H9 (cell line): ENCODE results near the gene KLK3. TPM values are rescaled to one million over a fixed set of nuclear protein-coding genes. Genes with fewer than 3 reads are reported as not detected.

Source experiments
- DNase-seq: peaks from one replicate; pipeline ENCODE4 v3.0.0-alpha.2; 2017
- H2AFZ ChIP-seq: one replicate; pipeline ENCODE4 v1.6.1; 2013; ENCODE audit warnings: mild to moderate bottlenecking, low read length, control low read depth, moderate library complexity
- H2AK5ac ChIP-seq: 2 replicates; pipeline ENCODE4 v1.6.1; 2013; ENCODE audit warnings: low read length, control low read depth, mixed read lengths; ENCODE audit not compliant: insufficient read length
- H2BK120ac ChIP-seq: one replicate; pipeline ENCODE4 v1.6.1; 2013; ENCODE audit warnings: low read depth, mild to moderate bottlenecking, low read length, control low read depth, inconsistent platforms; ENCODE audit not compliant: poor library complexity, severe bottlenecking
- H2BK12ac ChIP-seq: 2 replicates; pipeline ENCODE4 v1.6.1; 2013; ENCODE audit warnings: low read length, control low read depth, mixed read lengths, low read depth; ENCODE audit not compliant: insufficient read length
- H2BK15ac ChIP-seq: 2 replicates; pipeline ENCODE4 v1.6.1; 2013; ENCODE audit warnings: low read depth, low read length, control low read depth
- H2BK20ac ChIP-seq: one replicate; pipeline ENCODE4 v1.6.1; 2013; ENCODE audit warnings: low read depth, mild to moderate bottlenecking, low read length, control low read depth, inconsistent platforms; ENCODE audit not compliant: poor library complexity, severe bottlenecking
- H2BK5ac ChIP-seq: 2 replicates; pipeline ENCODE4 v1.6.1; 2013; ENCODE audit warnings: low read length, control low read depth, mixed read lengths; ENCODE audit not compliant: insufficient read length
- H3K14ac ChIP-seq: 2 replicates; pipeline ENCODE4 v1.6.1; 2013; ENCODE audit warnings: low read length, control low read depth; ENCODE audit not compliant: insufficient read depth
- H3K18ac ChIP-seq: 2 replicates; pipeline ENCODE4 v1.6.1; 2013; ENCODE audit warnings: low read depth, mild to moderate bottlenecking, mixed read lengths, low read length, control low read depth; ENCODE audit not compliant: insufficient read length
- H3K23ac ChIP-seq: 2 replicates; pipeline ENCODE4 v1.6.1; 2013; ENCODE audit warnings: low read length, control low read depth, mixed read lengths, low read depth; ENCODE audit not compliant: insufficient read length
- H3K23me2 ChIP-seq: 2 replicates; pipeline ENCODE4 v1.6.1; 2013; ENCODE audit warnings: low read depth, mild to moderate bottlenecking, mixed read lengths, low read length, control low read depth; ENCODE audit not compliant: insufficient read length, poor library complexity, severe bottlenecking
- H3K27ac ChIP-seq: 2 replicates; pipeline ENCODE4 v1.5.1; 2013; ENCODE audit warnings: low read length, control low read depth, mixed read lengths, low read depth; ENCODE audit not compliant: insufficient read length
- H3K27me3 ChIP-seq: 2 replicates; pipeline ENCODE4 v1.6.1; 2013; ENCODE audit warnings: low read length, control low read depth, inconsistent platforms; ENCODE audit not compliant: insufficient read depth
- H3K4ac ChIP-seq: 2 replicates; pipeline ENCODE4 v1.6.1; 2013; ENCODE audit warnings: low read depth, mild to moderate bottlenecking, control low read depth, inconsistent platforms, low read length, moderate library complexity
- H3K4me1 ChIP-seq: 2 replicates; pipeline ENCODE4 v1.6.1; 2013; ENCODE audit warnings: low read length, control low read depth, inconsistent platforms; ENCODE audit not compliant: insufficient read depth
- H3K4me2 ChIP-seq: 2 replicates; pipeline ENCODE4 v1.6.1; 2013; ENCODE audit warnings: low read length, control low read depth, mixed read lengths; ENCODE audit not compliant: insufficient read length, insufficient read depth
- H3K56ac ChIP-seq: 2 replicates; pipeline ENCODE4 v1.6.1; 2013; ENCODE audit warnings: low read depth, mild to moderate bottlenecking, mixed read lengths, low read length, control low read depth; ENCODE audit not compliant: insufficient read length
- H3K79me1 ChIP-seq: 2 replicates; pipeline ENCODE4 v1.6.1; 2013; ENCODE audit warnings: low read depth, mild to moderate bottlenecking, moderate library complexity, low read length, control low read depth, inconsistent platforms; ENCODE audit not compliant: insufficient read depth, poor library complexity, severe bottlenecking
- H3K79me2 ChIP-seq: 2 replicates; pipeline ENCODE4 v1.6.1; 2013; ENCODE audit warnings: low read length, control low read depth, inconsistent platforms; ENCODE audit not compliant: insufficient read depth
- H3K9ac ChIP-seq: 2 replicates; pipeline ENCODE4 v1.6.1; 2013; ENCODE audit warnings: low read length, control low read depth, mixed read lengths; ENCODE audit not compliant: insufficient read length; ENCODE audit errors: extremely low read depth
- H3K9me3 ChIP-seq: one replicate; pipeline ENCODE4 v1.6.1; 2013; ENCODE audit warnings: low read depth, low read length, inconsistent platforms; ENCODE audit not compliant: control insufficient read depth
- H3T11ph ChIP-seq: one replicate; pipeline ENCODE4 v1.6.1; 2013; ENCODE audit warnings: mild to moderate bottlenecking, low read length, control low read depth, inconsistent platforms
- H4K20me1 ChIP-seq: one replicate; pipeline ENCODE4 v1.6.1; 2013; ENCODE audit not compliant: control insufficient read depth, insufficient read length, insufficient read depth
- H4K5ac ChIP-seq: 2 replicates; pipeline ENCODE4 v1.6.1; 2013; ENCODE audit warnings: low read depth, mild to moderate bottlenecking, mixed read lengths, low read length, control low read depth; ENCODE audit not compliant: insufficient read length
- H4K8ac ChIP-seq: replicated peaks from 2 replicates; pipeline ENCODE4 v1.6.1; 2013; ENCODE audit warnings: low read length, control low read depth, mixed read lengths, low read depth; ENCODE audit not compliant: insufficient read length
- H4K91ac ChIP-seq: 2 replicates; pipeline ENCODE4 v1.6.1; 2013; ENCODE audit warnings: low read depth, mild to moderate bottlenecking, moderate library complexity, mixed read lengths, low read length, control low read depth; ENCODE audit not compliant: insufficient read length
- H3K27ac Mint-ChIP-seq, 3 experiments: 2 replicates in 2 of 3; 3 replicates in 1 of 3; pipeline ENCODE4 v1.8.0; 2020 to 2021; ENCODE audit warnings: mixed read lengths in 3 of 3, mild to moderate bottlenecking in 1 of 3, moderate library complexity in 1 of 3
- H3K27me3 Mint-ChIP-seq: 2 replicates; pipeline ENCODE4 v1.8.0; 2021; ENCODE audit warnings: low read depth, mild to moderate bottlenecking, moderate library complexity, mixed read lengths
- H3K36me3 Mint-ChIP-seq, 3 experiments: 2 replicates in 2 of 3; 3 replicates in 1 of 3; pipeline ENCODE4 v1.8.0; 2020 to 2021; ENCODE audit warnings: low read depth in 3 of 3, mixed read lengths in 3 of 3; ENCODE audit not compliant: insufficient read depth in 1 of 3
- H3K4me1 Mint-ChIP-seq, 2 experiments: 2 replicates each; pipeline ENCODE4 v1.8.0; 2020; ENCODE audit warnings: mixed read lengths in 2 of 2
- H3K4me3 Mint-ChIP-seq, 2 experiments: 2 replicates in 1 of 2; 3 replicates in 1 of 2; pipeline ENCODE4 v1.8.0; 2020 to 2021; ENCODE audit warnings: mild to moderate bottlenecking in 2 of 2, mixed read lengths in 2 of 2, moderate library complexity in 1 of 2
- H3K9me3 Mint-ChIP-seq, 2 experiments: 2 replicates in 1 of 2; 3 replicates in 1 of 2; pipeline ENCODE4 v1.8.0; 2020; ENCODE audit warnings: mild to moderate bottlenecking in 2 of 2, mixed read lengths in 2 of 2, moderate library complexity in 1 of 2
- CTCF ChIP-seq: fragments of 200-600 bp; sonication (generic); conservative IDR thresholded peaks from 3 replicates; pipeline ENCODE4 v1.8.0; 2021; ENCODE audit warnings: antibody characterized with exemption, mild to moderate bottlenecking
- WGBS: extraction: QIAGEN DNeasy Blood & Tissue Kit; methylation state at CpG from one replicate; pipeline ENCODE4 v1.1.7; 2013; ENCODE audit warnings: missing lambda C conversion rate, low lambda C conversion rate, mixed read lengths; ENCODE audit not compliant: insufficient read length; ENCODE audit errors: extremely low coverage; 5-methylcytosine and 5-hydroxymethylcytosine counted together
- total RNA-seq: library from RNA; stranded (reverse); gene quantifications from 2 replicates; pipeline ENCODE4 v1.2.1, GENCODE V29; 2021

Gene KLK3
- total RNA-seq, 1 experiment from 2014 or later: not detected

- WGBS: no CpG with 5 or more reads among the region's 5 CpGs
- Histone ChIP-seq H3K14ac (no peak overlapping the region), H4K20me1 (no peaks in the 10 kb centered on the region), H3K27me3 (no peaks in the 10 kb centered on the region; the same call in 1 of the 2 replicates), H4K5ac (no peak overlapping the region), H3K4ac (no peak overlapping the region), H3K79me2 (no peaks in the 10 kb centered on the region), H2BK15ac (no peak overlapping the region), H2BK120ac (no peak overlapping the region), H3K56ac (no peak overlapping the region), H3K23me2 (no peaks in the 10 kb centered on the region), H3T11ph (no peak overlapping the region), H2BK5ac (no peak overlapping the region), H3K9me3 (peaks cover 4% of the 10 kb centered on the region), H3K79me1 (no peaks in the 10 kb centered on the region), H4K91ac (no peak overlapping the region), H2AK5ac (no peak overlapping the region), H3K4me1 (no peaks in the 10 kb centered on the region), H2BK12ac (no peak overlapping the region), H3K27ac (no peak overlapping the region), H3K23ac (no peak overlapping the region), H2BK20ac (no peak overlapping the region), H3K18ac (no peak overlapping the region), H2AFZ (no peak overlapping the region), H3K9ac (no peak overlapping the region), H3K4me2 (no peak overlapping the region), H4K8ac (no peak overlapping the region)
- no peak for TF ChIP-seq CTCF
- Mint-ChIP-seq H3K27me3 (peaks cover 86% of the 10 kb centered on the region), H3K27ac (no peak overlapping the region), H3K4me1 (no peaks in the 10 kb centered on the region), H3K36me3 (peaks cover 4 to 11% (median 7%) of the 10 kb centered on the region in 3 experiments; a peak in 5 of 7 replicates), H3K4me3 (no peak overlapping the region), H3K9me3 (peaks cover 33 to 38% of the 10 kb centered on the region in 2 experiments)
- DNase-seq: no peak
Measured at GRCh38 chr19:50890422-50891252, 35.9 kb downstream of the KLK3 start.
